WTC11 (cell line): ENCODE data around the gene ZSCAN2. TPM values are rescaled to one million over a fixed set of nuclear protein-coding genes. Genes with fewer than 3 reads are reported as not detected.

ENCODE experiments used
- ATAC-seq: fragments of 200-7000 bp; cut with Tn5 transposase; 2 replicates; pipeline ENCODE4 v1.10.0; 2021; ENCODE audit warnings: mild to moderate bottlenecking, moderate library complexity
- CTCF ChIA-PET: fragments of 300-600 bp; sonication (Branson Sonifier 250); formaldehyde crosslinking; loops from one replicate; lab custom pipeline; 2021; ENCODE audit warnings: antibody characterized with exemption; lab: Charles Lee
- POLR2A ChIA-PET: fragments of 350-600 bp; sonication (Branson Sonifier 250); formaldehyde crosslinking; loops from one replicate; lab custom pipeline; 2021; ENCODE audit warnings: antibody characterized with exemption; lab: Charles Lee
- DNase-seq: peaks from one replicate; pipeline ENCODE4 v3.0.0; 2021; ENCODE audit warnings: low spot score
- H3K27ac Mint-ChIP-seq: 2 replicates; pipeline ENCODE4 v1.8.0; 2021; ENCODE audit warnings: mixed read lengths
- H3K27me3 Mint-ChIP-seq: 2 replicates; pipeline ENCODE4 v1.8.0; 2021; ENCODE audit warnings: low read depth, mild to moderate bottlenecking, moderate library complexity, mixed read lengths
- H3K36me3 Mint-ChIP-seq: 2 replicates; pipeline ENCODE4 v1.8.0; 2021; ENCODE audit warnings: mixed read lengths
- H3K4me1 Mint-ChIP-seq: 2 replicates; pipeline ENCODE4 v1.8.0; 2022; ENCODE audit warnings: mixed read lengths
- H3K4me3 Mint-ChIP-seq: 2 replicates; pipeline ENCODE4 v1.8.0; 2021; ENCODE audit warnings: mild to moderate bottlenecking, moderate library complexity, mixed read lengths
- H3K9me3 Mint-ChIP-seq: 2 replicates; pipeline ENCODE4 v1.8.0; 2021; ENCODE audit warnings: mixed read lengths
- ATF1 ChIP-seq: sonication (generic); formaldehyde crosslinking; IDR thresholded peaks from 2 replicates; pipeline ENCODE4 v1.8.1; 2023; ENCODE audit warnings: mild to moderate bottlenecking, moderate library complexity, missing genetic modification reagents
- CREM ChIP-seq: sonication (generic); formaldehyde crosslinking; IDR thresholded peaks from 2 replicates; pipeline ENCODE4 v1.8.1; 2022; ENCODE audit warnings: mild to moderate bottlenecking, missing genetic modification reagents, moderate library complexity
- ETV6 ChIP-seq: sonication (generic); formaldehyde crosslinking; IDR thresholded peaks from 2 replicates; pipeline ENCODE4 v1.8.1; 2022; ENCODE audit warnings: mild to moderate bottlenecking, missing genetic modification reagents
- FOXP1 ChIP-seq: sonication (generic); formaldehyde crosslinking; IDR thresholded peaks from 2 replicates; pipeline ENCODE4 v1.8.0; 2022; ENCODE audit warnings: missing genetic modification reagents, mild to moderate bottlenecking, moderate library complexity, borderline replicate concordance
- GRHL2 ChIP-seq: fragments of 250-450 bp; sonication (Bioruptor Pico); IDR thresholded peaks from 2 replicates; pipeline ENCODE4 v1.8.0; 2022; ENCODE audit warnings: mild to moderate bottlenecking, moderate library complexity; ENCODE audit not compliant: insufficient replicate concordance, severe bottlenecking
- MXD4 ChIP-seq: fragments of 250-450 bp; sonication (Bioruptor Pico); IDR thresholded peaks from 2 replicates; pipeline ENCODE4 v1.8.0; 2021; ENCODE audit warnings: mild to moderate bottlenecking, moderate library complexity, borderline replicate concordance
- NR1H2 ChIP-seq: sonication (generic); formaldehyde crosslinking; IDR thresholded peaks from 2 replicates; pipeline ENCODE4 v1.9.0; 2021; ENCODE audit warnings: mild to moderate bottlenecking, moderate library complexity, missing genetic modification reagents
- NR3C1 ChIP-seq: sonication (generic); formaldehyde crosslinking; conservative IDR thresholded peaks from 2 replicates; pipeline ENCODE4 v1.8.1; 2023; ENCODE audit warnings: low read depth, mild to moderate bottlenecking, missing genetic modification reagents
- OVOL2 ChIP-seq: fragments of 250-450 bp; sonication (Bioruptor Pico); IDR thresholded peaks from 2 replicates; pipeline ENCODE4 v1.9.0; 2021; ENCODE audit warnings: mild to moderate bottlenecking, borderline replicate concordance
- SMAD4 ChIP-seq: sonication (generic); formaldehyde crosslinking; IDR thresholded peaks from 2 replicates; pipeline ENCODE4 v1.8.0; 2022; ENCODE audit warnings: mild to moderate bottlenecking, missing genetic modification reagents
- SOX15 ChIP-seq: fragments of 250-450 bp; sonication (Bioruptor Pico); IDR thresholded peaks from 2 replicates; pipeline ENCODE4 v1.9.0; 2021; ENCODE audit warnings: mild to moderate bottlenecking
- SP1 ChIP-seq: sonication (generic); formaldehyde crosslinking; conservative IDR thresholded peaks from 2 replicates; pipeline ENCODE4 v1.8.1; 2022; ENCODE audit warnings: missing genetic modification reagents
- TEAD4 ChIP-seq: sonication (generic); formaldehyde crosslinking; IDR thresholded peaks from 2 replicates; pipeline ENCODE4 v1.8.0; 2022; ENCODE audit warnings: mild to moderate bottlenecking, missing genetic modification reagents
- ZNF138 ChIP-seq: sonication (generic); formaldehyde crosslinking; conservative IDR thresholded peaks from 2 replicates; pipeline ENCODE4 v1.8.1; 2022; ENCODE audit warnings: mild to moderate bottlenecking, moderate library complexity, missing genetic modification reagents
- ZNF317 ChIP-seq: sonication (generic); formaldehyde crosslinking; IDR thresholded peaks from 2 replicates; pipeline ENCODE4 v1.8.1; 2023; ENCODE audit warnings: low read depth, mild to moderate bottlenecking, moderate library complexity, missing genetic modification reagents, borderline replicate concordance
- ZNF396 ChIP-seq: fragments of 250-450 bp; sonication (Bioruptor Pico); IDR thresholded peaks from 2 replicates; pipeline ENCODE4 v1.8.0; 2021; ENCODE audit warnings: mild to moderate bottlenecking, moderate library complexity, borderline replicate concordance
- total RNA-seq: library from RNA; stranded (reverse); gene quantifications from 3 replicates; pipeline ENCODE4 v1.2.3, GENCODE V29; 2021
- TF ChIP-seq, protein P1 (sequence below): fragments of 250-450 bp; sonication (Bioruptor Pico); IDR thresholded peaks from 2 replicates; pipeline ENCODE4 v1.9.0; 2021; ENCODE audit warnings: mild to moderate bottlenecking, borderline replicate concordance
- TF ChIP-seq, protein P2 (sequence below): fragments of 250-450 bp; sonication (Bioruptor Pico); IDR thresholded peaks from 2 replicates; pipeline ENCODE4 v2.1.2; 2022; ENCODE audit warnings: mild to moderate bottlenecking, moderate library complexity
- TF ChIP-seq, protein P3 (sequence below): sonication (generic); formaldehyde crosslinking; IDR thresholded peaks from 2 replicates; pipeline ENCODE4 v1.8.1; 2022; ENCODE audit warnings: mild to moderate bottlenecking, missing genetic modification reagents, moderate library complexity, borderline replicate concordance
- TF ChIP-seq, protein P4 (sequence below): sonication (generic); formaldehyde crosslinking; IDR thresholded peaks from 2 replicates; pipeline ENCODE4 v1.8.1; 2022; ENCODE audit warnings: missing genetic modification reagents, borderline replicate concordance
- TF ChIP-seq, protein P5 (sequence below): sonication (generic); formaldehyde crosslinking; IDR thresholded peaks from 2 replicates; pipeline ENCODE4 v1.8.0; 2022; ENCODE audit warnings: mild to moderate bottlenecking, missing genetic modification reagents

The ZSCAN2 gene
- total RNA-seq, 1 experiment from 2014 or later = 51.9 TPM

DNA sequence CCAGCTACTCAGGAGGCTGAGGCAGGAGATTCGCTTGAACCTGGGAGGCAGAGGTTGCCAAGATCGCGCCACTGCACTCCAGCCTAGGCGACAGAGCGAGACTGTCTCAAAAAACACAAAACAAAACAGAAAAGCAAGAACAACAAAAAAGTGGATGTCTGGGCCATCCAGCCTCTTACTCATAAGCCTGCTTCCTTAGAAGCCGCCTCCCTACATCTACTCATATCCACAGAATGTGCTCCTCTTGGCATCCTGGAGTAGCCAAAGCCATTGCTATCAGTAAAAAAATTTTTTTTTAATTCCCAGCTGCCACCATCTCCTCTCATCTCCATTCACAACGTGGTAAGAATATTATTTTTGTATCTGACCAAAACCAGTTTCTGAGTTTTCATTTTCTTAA lies 10.8 kb downstream of the ZSCAN2 start (continued):
- TF ChIP-seq TEAD4 (CRISPR knock-in tag) = no peak
- TF ChIP-seq, protein P1, sequence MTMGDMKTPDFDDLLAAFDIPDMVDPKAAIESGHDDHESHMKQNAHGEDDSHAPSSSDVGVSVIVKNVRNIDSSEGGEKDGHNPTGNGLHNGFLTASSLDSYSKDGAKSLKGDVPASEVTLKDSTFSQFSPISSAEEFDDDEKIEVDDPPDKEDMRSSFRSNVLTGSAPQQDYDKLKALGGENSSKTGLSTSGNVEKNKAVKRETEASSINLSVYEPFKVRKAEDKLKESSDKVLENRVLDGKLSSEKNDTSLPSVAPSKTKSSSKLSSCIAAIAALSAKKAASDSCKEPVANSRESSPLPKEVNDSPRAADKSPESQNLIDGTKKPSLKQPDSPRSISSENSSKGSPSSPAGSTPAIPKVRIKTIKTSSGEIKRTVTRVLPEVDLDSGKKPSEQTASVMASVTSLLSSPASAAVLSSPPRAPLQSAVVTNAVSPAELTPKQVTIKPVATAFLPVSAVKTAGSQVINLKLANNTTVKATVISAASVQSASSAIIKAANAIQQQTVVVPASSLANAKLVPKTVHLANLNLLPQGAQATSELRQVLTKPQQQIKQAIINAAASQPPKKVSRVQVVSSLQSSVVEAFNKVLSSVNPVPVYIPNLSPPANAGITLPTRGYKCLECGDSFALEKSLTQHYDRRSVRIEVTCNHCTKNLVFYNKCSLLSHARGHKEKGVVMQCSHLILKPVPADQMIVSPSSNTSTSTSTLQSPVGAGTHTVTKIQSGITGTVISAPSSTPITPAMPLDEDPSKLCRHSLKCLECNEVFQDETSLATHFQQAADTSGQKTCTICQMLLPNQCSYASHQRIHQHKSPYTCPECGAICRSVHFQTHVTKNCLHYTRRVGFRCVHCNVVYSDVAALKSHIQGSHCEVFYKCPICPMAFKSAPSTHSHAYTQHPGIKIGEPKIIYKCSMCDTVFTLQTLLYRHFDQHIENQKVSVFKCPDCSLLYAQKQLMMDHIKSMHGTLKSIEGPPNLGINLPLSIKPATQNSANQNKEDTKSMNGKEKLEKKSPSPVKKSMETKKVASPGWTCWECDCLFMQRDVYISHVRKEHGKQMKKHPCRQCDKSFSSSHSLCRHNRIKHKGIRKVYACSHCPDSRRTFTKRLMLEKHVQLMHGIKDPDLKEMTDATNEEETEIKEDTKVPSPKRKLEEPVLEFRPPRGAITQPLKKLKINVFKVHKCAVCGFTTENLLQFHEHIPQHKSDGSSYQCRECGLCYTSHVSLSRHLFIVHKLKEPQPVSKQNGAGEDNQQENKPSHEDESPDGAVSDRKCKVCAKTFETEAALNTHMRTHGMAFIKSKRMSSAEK (CRISPR knock-in tag) = no peak
- TF ChIP-seq, protein P2, sequence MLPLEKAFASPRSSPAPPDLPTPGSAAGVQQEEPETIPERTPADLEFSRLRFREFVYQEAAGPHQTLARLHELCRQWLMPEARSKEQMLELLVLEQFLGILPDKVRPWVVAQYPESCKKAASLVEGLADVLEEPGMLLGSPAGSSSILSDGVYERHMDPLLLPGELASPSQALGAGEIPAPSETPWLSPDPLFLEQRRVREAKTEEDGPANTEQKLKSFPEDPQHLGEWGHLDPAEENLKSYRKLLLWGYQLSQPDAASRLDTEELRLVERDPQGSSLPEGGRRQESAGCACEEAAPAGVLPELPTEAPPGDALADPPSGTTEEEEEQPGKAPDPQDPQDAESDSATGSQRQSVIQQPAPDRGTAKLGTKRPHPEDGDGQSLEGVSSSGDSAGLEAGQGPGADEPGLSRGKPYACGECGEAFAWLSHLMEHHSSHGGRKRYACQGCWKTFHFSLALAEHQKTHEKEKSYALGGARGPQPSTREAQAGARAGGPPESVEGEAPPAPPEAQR (CRISPR knock-in tag) = no peak
- TF ChIP-seq GRHL2 = no peak
- no peak for TF ChIP-seq NR3C1 (CRISPR knock-in tag)
- TF ChIP-seq MXD4 (CRISPR knock-in tag) = no peak
- no peak for TF ChIP-seq NR1H2 (CRISPR knock-in tag)
- no peak for TF ChIP-seq OVOL2
- TF ChIP-seq SP1 (CRISPR knock-in tag) = no peak
- TF ChIP-seq, protein P3, sequence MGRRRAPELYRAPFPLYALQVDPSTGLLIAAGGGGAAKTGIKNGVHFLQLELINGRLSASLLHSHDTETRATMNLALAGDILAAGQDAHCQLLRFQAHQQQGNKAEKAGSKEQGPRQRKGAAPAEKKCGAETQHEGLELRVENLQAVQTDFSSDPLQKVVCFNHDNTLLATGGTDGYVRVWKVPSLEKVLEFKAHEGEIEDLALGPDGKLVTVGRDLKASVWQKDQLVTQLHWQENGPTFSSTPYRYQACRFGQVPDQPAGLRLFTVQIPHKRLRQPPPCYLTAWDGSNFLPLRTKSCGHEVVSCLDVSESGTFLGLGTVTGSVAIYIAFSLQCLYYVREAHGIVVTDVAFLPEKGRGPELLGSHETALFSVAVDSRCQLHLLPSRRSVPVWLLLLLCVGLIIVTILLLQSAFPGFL = no peak

DNA sequence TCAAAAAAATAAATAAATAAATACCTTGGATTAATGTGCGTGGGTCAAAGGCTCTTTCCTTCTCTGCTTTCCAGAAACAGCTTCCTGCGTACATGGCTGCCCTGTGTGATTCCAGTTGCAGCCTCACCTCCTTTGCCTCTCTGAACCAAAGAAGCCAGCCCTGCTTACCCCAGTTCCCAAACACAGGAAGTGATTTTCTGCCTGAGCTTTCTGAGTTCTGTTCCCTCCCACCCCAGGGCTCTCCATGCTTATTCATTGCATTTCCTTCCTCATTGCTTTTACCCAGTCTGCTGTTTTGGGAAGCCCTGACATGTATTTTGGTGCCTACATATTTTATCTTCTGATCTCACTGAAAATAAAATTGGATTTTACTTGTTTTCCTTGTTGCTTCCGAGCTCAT lies 15.4 kb downstream of the ZSCAN2 start:
- DNase-seq = no peak
- H3K27me3 Mint-ChIP-seq = peaks cover 7% of the 10 kb centered on the region
- H3K9me3 Mint-ChIP-seq = peaks cover 24% of the 10 kb centered on the region
- POLR2A ChIA-PET = interaction anchor here (0.6 to 1.6 kb wide), 2 partner anchors 11 to 16 kb away, joined by 3 read pairs; partner anchors contain the start of gene ZSCAN2
- peak; percentile 49 for ATAC-seq
- no peak overlapping the region for H3K4me3 Mint-ChIP-seq
- peaks cover 43% of the 10 kb centered on the region for H3K4me1 Mint-ChIP-seq
- H3K36me3 Mint-ChIP-seq = peaks cover 60% of the 10 kb centered on the region
- CTCF ChIA-PET = interaction anchor here (0.7 to 2.0 kb wide), 4 partner anchors 14 to 29 kb away, joined by 3 to 5 read pairs (median 4); no protein-coding TSS in a partner anchor
- TF ChIP-seq ATF1 (no peak), GRHL2 (no peak), ZNF138 (CRISPR knock-in tag) (no peak), ZNF396 (no peak), SOX15 (CRISPR knock-in tag) (no peak), FOXP1 (no peak), ZNF317 (no peak), ETV6 (no peak), CREM (CRISPR knock-in tag) (no peak), MXD4 (CRISPR knock-in tag) (no peak), SMAD4 (CRISPR knock-in tag) (no peak)
- TF ChIP-seq, protein P4, sequence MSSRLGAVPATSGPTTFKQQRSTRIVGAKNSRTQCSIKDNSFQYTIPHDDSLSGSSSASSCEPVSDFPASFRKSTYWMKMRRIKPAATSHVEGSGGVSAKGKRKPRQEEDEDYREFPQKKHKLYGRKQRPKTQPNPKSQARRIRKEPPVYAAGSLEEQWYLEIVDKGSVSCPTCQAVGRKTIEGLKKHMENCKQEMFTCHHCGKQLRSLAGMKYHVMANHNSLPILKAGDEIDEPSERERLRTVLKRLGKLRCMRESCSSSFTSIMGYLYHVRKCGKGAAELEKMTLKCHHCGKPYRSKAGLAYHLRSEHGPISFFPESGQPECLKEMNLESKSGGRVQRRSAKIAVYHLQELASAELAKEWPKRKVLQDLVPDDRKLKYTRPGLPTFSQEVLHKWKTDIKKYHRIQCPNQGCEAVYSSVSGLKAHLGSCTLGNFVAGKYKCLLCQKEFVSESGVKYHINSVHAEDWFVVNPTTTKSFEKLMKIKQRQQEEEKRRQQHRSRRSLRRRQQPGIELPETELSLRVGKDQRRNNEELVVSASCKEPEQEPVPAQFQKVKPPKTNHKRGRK = no peak
- TF ChIP-seq, protein P5, sequence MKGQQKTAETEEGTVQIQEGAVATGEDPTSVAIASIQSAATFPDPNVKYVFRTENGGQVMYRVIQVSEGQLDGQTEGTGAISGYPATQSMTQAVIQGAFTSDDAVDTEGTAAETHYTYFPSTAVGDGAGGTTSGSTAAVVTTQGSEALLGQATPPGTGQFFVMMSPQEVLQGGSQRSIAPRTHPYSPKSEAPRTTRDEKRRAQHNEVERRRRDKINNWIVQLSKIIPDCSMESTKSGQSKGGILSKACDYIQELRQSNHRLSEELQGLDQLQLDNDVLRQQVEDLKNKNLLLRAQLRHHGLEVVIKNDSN (CRISPR knock-in tag) = no peak
- H3K27ac Mint-ChIP-seq = peak overlapping the region; percentile 64
